PC-9 (cell line): ENCODE measurements around the gene LMO2.

ENCODE experiments used
- CTCF ChIP-seq: fragments of 200-600 bp; sonication (generic); conservative IDR thresholded peaks from 2 replicates; pipeline ENCODE4 v1.6.1; 2017; ENCODE audit warnings: mixed run types, antibody characterized with exemption, mild to moderate bottlenecking, moderate library complexity
- EZH2 ChIP-seq: fragments of 200-600 bp; sonication (generic); IDR thresholded peaks from 2 replicates; pipeline ENCODE4 v1.8.0; 2017; ENCODE audit warnings: antibody characterized with exemption, low read depth

GRCh38 chr11:33827206-33827605 lies 64.7 kb downstream of the LMO2 start:
- TF ChIP-seq CTCF (no peak), EZH2 (no peak)
